ENCODE results near the gene TLE4. TPM values are rescaled to one million over a fixed set of nuclear protein-coding genes. Genes with fewer than 3 reads are reported as not detected.

Gene TLE4
- total RNA-seq, 1 experiment from 2014 or later, result 8.7 TPM

GRCh38 chr9:79692857-79693571 is 121.2 kb downstream of the TLE4 start:
- Mint-ChIP-seq H3K36me3 (ENCODE audit: insufficient read depth, unreplicated experiment) (no peaks in the 10 kb centered on the region), H3K27ac (ENCODE audit: low read depth, unreplicated experiment) (no peak overlapping the region), H3K4me1 (ENCODE audit: insufficient read depth, unreplicated experiment) (no peaks in the 10 kb centered on the region), H3K27me3 (ENCODE audit: insufficient read depth, unreplicated experiment) (no peaks in the 10 kb centered on the region), H3K9me3 (ENCODE audit: unreplicated experiment) (no peaks in the 10 kb centered on the region), H3K4me3 (ENCODE audit: unreplicated experiment) (no peak overlapping the region)
- DNase-seq (ENCODE audit: unreplicated experiment), result no peak
- intact Hi-C loops (cut with micrococcal nuclease), result no loop called here
- BruUV-seq (replicated peaks), result no TSS peak
- POLR2A ChIA-PET, result no interaction called here
- no peak for TF ChIP-seq CTCF (IDR thresholded peaks at IDR 0.05; ENCODE audit: unreplicated experiment)
- CTCF ChIA-PET, result no interaction called here

- DNase-seq (ENCODE audit: unreplicated experiment), result no peak
- intact Hi-C loops (cut with micrococcal nuclease), result no loop called here
- Mint-ChIP-seq H3K4me1 (ENCODE audit: insufficient read depth, unreplicated experiment) (no peaks in the 10 kb centered on the region), H3K27me3 (ENCODE audit: insufficient read depth, unreplicated experiment) (no peaks in the 10 kb centered on the region), H3K27ac (ENCODE audit: low read depth, unreplicated experiment) (no peak overlapping the region), H3K9me3 (ENCODE audit: unreplicated experiment) (no peaks in the 10 kb centered on the region), H3K4me3 (ENCODE audit: unreplicated experiment) (no peak overlapping the region), H3K36me3 (ENCODE audit: insufficient read depth, unreplicated experiment) (no peaks in the 10 kb centered on the region)
- ChIA-PET POLR2A (no interaction called here), CTCF (interaction anchor here (0.7 kb wide), 1 partner anchor 104 kb away, joined by 3 read pairs; no protein-coding TSS in a partner anchor)
- TF ChIP-seq CTCF (IDR thresholded peaks at IDR 0.05; ENCODE audit: unreplicated experiment), result no peak
- no TSS peak for BruUV-seq (replicated peaks)
These were observed 122.0 kb downstream of the TLE4 start for GRCh38 chr9:79693750-79694149.

GRCh38 chr9:79694208-79694607 is 122.4 kb downstream of the TLE4 start:
- ChIA-PET CTCF (interaction anchor here (0.7 kb wide), 1 partner anchor 103 kb away, joined by 3 read pairs; no protein-coding TSS in a partner anchor), POLR2A (no interaction called here)
- Mint-ChIP-seq H3K9me3 (ENCODE audit: unreplicated experiment) (no peaks in the 10 kb centered on the region), H3K27ac (ENCODE audit: low read depth, unreplicated experiment) (no peak overlapping the region), H3K36me3 (ENCODE audit: insufficient read depth, unreplicated experiment) (no peaks in the 10 kb centered on the region), H3K4me1 (ENCODE audit: insufficient read depth, unreplicated experiment) (no peaks in the 10 kb centered on the region), H3K27me3 (ENCODE audit: insufficient read depth, unreplicated experiment) (no peaks in the 10 kb centered on the region), H3K4me3 (ENCODE audit: unreplicated experiment) (no peak overlapping the region)
- TF ChIP-seq CTCF (IDR thresholded peaks at IDR 0.05; ENCODE audit: unreplicated experiment), result no peak
- DNase-seq (ENCODE audit: unreplicated experiment), result no peak
- BruUV-seq (replicated peaks), result no TSS peak
- intact Hi-C loops (cut with micrococcal nuclease), result no loop called here

DNA sequence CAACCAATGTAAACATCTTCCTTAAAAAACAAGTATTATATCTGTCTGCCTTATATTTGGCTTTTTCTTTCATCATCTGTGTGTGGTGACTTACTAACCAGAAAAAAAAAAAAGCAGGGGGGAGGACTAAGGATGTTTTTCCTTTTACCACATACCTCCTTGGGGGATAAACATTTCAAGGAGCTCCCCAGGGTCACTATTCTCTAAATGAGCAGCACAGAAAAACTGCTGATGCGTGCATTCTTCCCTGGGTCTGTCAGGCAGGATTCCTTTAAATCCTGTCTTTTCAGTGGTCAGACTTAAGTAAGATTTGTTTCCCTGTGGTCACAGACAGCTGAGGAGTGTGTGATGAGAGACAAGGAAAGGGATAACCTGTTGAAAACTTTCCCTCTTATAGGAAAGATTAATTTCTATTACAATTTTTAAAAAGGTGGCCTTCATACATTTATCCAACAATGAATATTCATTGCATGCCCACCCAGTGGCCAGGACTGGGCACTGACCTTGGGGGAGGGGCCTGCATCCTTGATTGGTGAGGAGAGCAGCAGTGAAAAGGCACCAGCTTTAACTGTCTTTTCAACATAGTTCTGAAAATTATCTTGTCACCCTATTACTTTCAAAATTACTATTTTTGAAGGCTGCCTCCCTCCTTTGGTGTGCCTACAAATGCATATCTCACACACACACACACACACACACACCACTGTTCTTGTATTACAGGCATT is 123.1 kb downstream of the TLE4 start:
- Mint-ChIP-seq H3K27me3 (ENCODE audit: insufficient read depth, unreplicated experiment) (no peaks in the 10 kb centered on the region), H3K9me3 (ENCODE audit: unreplicated experiment) (no peaks in the 10 kb centered on the region), H3K27ac (ENCODE audit: low read depth, unreplicated experiment) (no peak overlapping the region), H3K4me1 (ENCODE audit: insufficient read depth, unreplicated experiment) (no peaks in the 10 kb centered on the region), H3K4me3 (ENCODE audit: unreplicated experiment) (no peak overlapping the region), H3K36me3 (ENCODE audit: insufficient read depth, unreplicated experiment) (no peaks in the 10 kb centered on the region)
- no peak for TF ChIP-seq CTCF (IDR thresholded peaks at IDR 0.05; ENCODE audit: unreplicated experiment)
- BruUV-seq (replicated peaks), result no TSS peak
- ChIA-PET CTCF (no interaction called here), POLR2A (interaction anchor here (0.7 kb wide), 1 partner anchor 182 kb away, joined by 4 read pairs; no protein-coding TSS in a partner anchor)
- intact Hi-C loops (cut with micrococcal nuclease), result no loop called here
- peak; percentile 15 for DNase-seq (ENCODE audit: unreplicated experiment)
